Activated T-cell treated with anti-CD3 and anti-CD28 coated beads for 48 hours (primary cell): ENCODE data around the gene FRMD4B.

Source experiments
- DNase-seq: peaks from one replicate; pipeline ENCODE4 v3.0.0-alpha.2; 2020; ENCODE audit warnings: low read depth

FRMD4B gene

GRCh38 chr3:69166446-69166845 lies 219.4 kb downstream of the FRMD4B start:
- DNase-seq, result no peak

- no peak for DNase-seq
Observed at GRCh38 chr3:69165744-69166143, 220.1 kb downstream of the FRMD4B start.

GRCh38 chr3:69164296-69164695 lies 221.6 kb downstream of the FRMD4B start:
- no peak for DNase-seq

GRCh38 chr3:69162308-69162980 lies 223.4 kb downstream of the FRMD4B start:
- DNase-seq, result no peak

- DNase-seq, result no peak
Observed at GRCh38 chr3:69161587-69162307, 224.1 kb downstream of the FRMD4B start.

- no peak for DNase-seq
Observed at GRCh38 chr3:69160525-69160924, 225.4 kb downstream of the FRMD4B start.

- no peak for DNase-seq
Observed at GRCh38 chr3:69160107-69160506, 225.8 kb downstream of the FRMD4B start.

GRCh38 chr3:69149586-69149985 lies 236.3 kb downstream of the FRMD4B start:
- no peak for DNase-seq

- no peak for DNase-seq
Observed at GRCh38 chr3:69145688-69146087, 240.2 kb downstream of the FRMD4B start.

- no peak for DNase-seq
Observed at GRCh38 chr3:69144631-69145245, 241.2 kb downstream of the FRMD4B start.

GRCh38 chr3:69143612-69144011 lies 242.3 kb downstream of the FRMD4B start:
- DNase-seq, result no peak

GRCh38 chr3:69142797-69143454 lies 243.0 kb downstream of the FRMD4B start:
- no peak for DNase-seq

- DNase-seq, result no peak
Observed at GRCh38 chr3:69142090-69142489, 243.8 kb downstream of the FRMD4B start.

GRCh38 chr3:69141313-69141712 lies 244.6 kb downstream of the FRMD4B start:
- DNase-seq, result no peak

- no peak for DNase-seq
Observed at GRCh38 chr3:69137412-69137811, 248.5 kb downstream of the FRMD4B start.

- no peak for DNase-seq
Observed at GRCh38 chr3:69137005-69137404, 248.9 kb downstream of the FRMD4B start.

- DNase-seq, result no peak
Observed at GRCh38 chr3:69130689-69131088, 255.2 kb downstream of the FRMD4B start.

GRCh38 chr3:69129531-69129930 lies 256.4 kb downstream of the FRMD4B start:
- no peak for DNase-seq

- no peak for DNase-seq
Observed at GRCh38 chr3:69128509-69128908, 257.4 kb downstream of the FRMD4B start.

- no peak for DNase-seq
Observed at GRCh38 chr3:69126999-69127398, 258.9 kb downstream of the FRMD4B start.

GRCh38 chr3:69126216-69126615 lies 259.7 kb downstream of the FRMD4B start:
- DNase-seq, result no peak

GRCh38 chr3:69122403-69122802 lies 263.5 kb downstream of the FRMD4B start, which contains the start of gene LMOD3:
Gene LMOD3 (minus strand): TSS chr3:69122595. CDS start chr3:69122386, 209 bp downstream.
- no peak for DNase-seq

- no peak for DNase-seq
Observed at GRCh38 chr3:69121950-69122349, 263.9 kb downstream of the FRMD4B start.
